ENCODE measurements around the gene ZNHIT1.

Gene ZNHIT1

GRCh38 chr7:101217388-101218235, at the start of gene ZNHIT1, which contains the start of gene PLOD3:
Gene ZNHIT1 (plus strand): TSS chr7:101218165. CDS start chr7:101218196, 31 bp downstream.
Gene PLOD3 (minus strand): TSS chr7:101217581. CDS start chr7:101217274, 307 bp downstream.
- in situ Hi-C loops (cut with HindIII; ENCODE audit: low sequenced_read_pairs): loop anchor here (5.0 kb wide), 2 partner anchors 55 to 60 kb away; no protein-coding TSS in a partner anchor

GRCh38 chr7:101168412-101169049, 49.4 kb upstream of the ZNHIT1 start:
- in situ Hi-C loops (cut with HindIII; ENCODE audit: low sequenced_read_pairs): no loop called here

GRCh38 chr7:101169110-101169837, 48.7 kb upstream of the ZNHIT1 start:
- in situ Hi-C loops (cut with HindIII; ENCODE audit: low sequenced_read_pairs): no loop called here

GRCh38 chr7:101169838-101170551, 48.0 kb upstream of the ZNHIT1 start:
- in situ Hi-C loops (cut with HindIII; ENCODE audit: low sequenced_read_pairs): no loop called here

GRCh38 chr7:101170617-101171441, 47.1 kb upstream of the ZNHIT1 start:
- in situ Hi-C loops (cut with HindIII; ENCODE audit: low sequenced_read_pairs): no loop called here

- in situ Hi-C loops (cut with HindIII; ENCODE audit: low sequenced_read_pairs): no loop called here
These were observed 46.5 kb upstream of the ZNHIT1 start for GRCh38 chr7:101171442-101171837.

- in situ Hi-C loops (cut with HindIII; ENCODE audit: low sequenced_read_pairs): no loop called here
These were observed 45.7 kb upstream of the ZNHIT1 start for GRCh38 chr7:101172005-101172853.

- in situ Hi-C loops (cut with HindIII; ENCODE audit: low sequenced_read_pairs): no loop called here
These were observed 44.9 kb upstream of the ZNHIT1 start for GRCh38 chr7:101172854-101173751.

GRCh38 chr7:101173752-101174244, 44.2 kb upstream of the ZNHIT1 start:
- in situ Hi-C loops (cut with HindIII; ENCODE audit: low sequenced_read_pairs): no loop called here

GRCh38 chr7:101174322-101174854, 43.6 kb upstream of the ZNHIT1 start:
- in situ Hi-C loops (cut with HindIII; ENCODE audit: low sequenced_read_pairs): no loop called here

GRCh38 chr7:101175664-101176063, 42.3 kb upstream of the ZNHIT1 start:
- in situ Hi-C loops (cut with HindIII; ENCODE audit: low sequenced_read_pairs): no loop called here

GRCh38 chr7:101177644-101178043, 40.3 kb upstream of the ZNHIT1 start:
- in situ Hi-C loops (cut with HindIII; ENCODE audit: low sequenced_read_pairs): no loop called here

GRCh38 chr7:101179117-101179516, 38.8 kb upstream of the ZNHIT1 start:
- in situ Hi-C loops (cut with HindIII; ENCODE audit: low sequenced_read_pairs): no loop called here

GRCh38 chr7:101179713-101180112, 38.3 kb upstream of the ZNHIT1 start:
- in situ Hi-C loops (cut with HindIII; ENCODE audit: low sequenced_read_pairs): no loop called here

GRCh38 chr7:101180130-101180755, 37.7 kb upstream of the ZNHIT1 start, which contains the start of gene NAT16:
Gene NAT16 (minus strand): TSS chr7:101180293. CDS start chr7:101174807, 5,486 bp downstream.
- in situ Hi-C loops (cut with HindIII; ENCODE audit: low sequenced_read_pairs): no loop called here

- in situ Hi-C loops (cut with HindIII; ENCODE audit: low sequenced_read_pairs): no loop called here
These were observed 32.6 kb upstream of the ZNHIT1 start for GRCh38 chr7:101185258-101185839.

- in situ Hi-C loops (cut with HindIII; ENCODE audit: low sequenced_read_pairs): no loop called here
These were observed 31.8 kb upstream of the ZNHIT1 start for GRCh38 chr7:101186194-101186593.

Measured in endothelial cell of hepatic sinusoid (primary cell).